HG03457 (cell line): ENCODE measurements around the gene MGMT.

Experiments used
- ATAC-seq: cut with Tn5 transposase; IDR thresholded peaks from one replicate; pipeline ENCODE4 v1.9.1; 2021; ENCODE audit warnings: moderate number of reproducible peaks; ENCODE audit not compliant: unreplicated experiment

The MGMT gene

DNA sequence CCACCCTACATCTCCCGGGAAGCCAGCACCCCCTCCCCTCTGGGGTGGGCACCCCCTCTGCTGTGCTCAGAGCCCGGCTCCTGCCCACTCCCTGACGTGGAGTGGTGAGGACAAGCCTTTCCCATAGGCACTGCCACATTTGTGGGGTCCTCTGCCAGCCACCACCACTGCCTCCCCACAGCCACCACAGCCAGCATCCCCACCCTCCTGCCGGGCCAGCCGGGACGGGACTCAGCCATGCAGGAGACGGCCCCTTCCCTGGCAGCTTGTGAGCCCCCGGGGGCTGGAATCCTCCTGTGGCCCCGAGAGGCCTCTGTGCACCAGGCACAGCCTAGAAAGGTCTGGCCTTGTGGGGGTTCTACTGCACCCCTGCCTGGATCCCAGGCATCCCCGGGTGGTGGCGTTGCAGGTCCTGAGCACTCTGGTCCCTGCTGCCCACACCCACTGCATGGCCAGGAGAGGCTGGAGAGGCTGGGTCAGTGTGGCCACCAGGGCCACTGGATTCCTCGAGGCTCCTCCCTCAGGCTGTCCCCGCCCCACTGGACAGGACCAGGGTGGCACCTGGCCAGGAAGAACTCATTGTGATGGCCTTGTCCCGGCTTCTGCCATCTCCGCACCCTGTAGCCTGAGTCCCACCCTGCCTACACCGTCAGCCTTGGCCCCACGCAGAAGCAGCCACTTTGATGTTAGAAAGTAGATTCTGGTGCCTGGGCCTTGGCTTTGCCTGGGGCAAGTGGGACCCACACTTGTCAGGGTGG, 349.0 kb downstream of the MGMT start:
- no peak for ATAC-seq

DNA sequence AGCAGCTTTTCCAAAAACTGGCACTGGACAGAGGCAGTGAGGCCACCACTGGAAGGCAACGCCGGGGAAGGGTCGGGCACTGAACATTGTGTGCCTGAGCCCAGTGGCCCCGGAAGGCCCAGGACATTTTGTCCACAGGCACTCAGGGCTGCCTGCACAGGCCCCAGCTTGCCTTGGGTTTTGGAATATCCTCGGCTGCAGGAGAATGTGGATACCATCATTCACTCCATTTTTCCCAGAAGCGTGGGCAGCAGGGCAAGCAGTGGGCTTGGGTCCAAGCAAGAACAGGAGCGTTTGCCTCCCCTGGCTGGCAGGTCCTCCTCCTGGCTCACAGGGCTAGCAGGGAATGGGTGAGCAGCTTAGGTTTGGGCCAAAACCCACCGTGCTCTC, 349.6 kb downstream of the MGMT start:
- no peak for ATAC-seq
